NB4 (cell line): ENCODE results near the gene SLC12A7.

Experiments used
- CTCF ChIP-seq: IDR thresholded peaks from one replicate; pipeline ENCODE4 v1.5.1; 2012; ENCODE audit warnings: low read depth, low read length
- MAX ChIP-seq: IDR thresholded peaks from 2 replicates; pipeline ENCODE4 v1.6.1; 2011; ENCODE audit warnings: low read depth, low read length
- MYC ChIP-seq: IDR thresholded peaks from 2 replicates; pipeline ENCODE4 v1.6.1; 2011; ENCODE audit warnings: low read depth, low read length
- POLR2A ChIP-seq: IDR thresholded peaks from 2 replicates; pipeline ENCODE4 v1.6.1; 2011; ENCODE audit warnings: mild to moderate bottlenecking; ENCODE audit not compliant: insufficient read length; ENCODE audit errors: extremely low read depth

- TF ChIP-seq CTCF (no peak), POLR2A (no peak), MAX (no peak), MYC (no peak)
Observed at GRCh38 chr5:1150866-1151265, 39.0 kb upstream of the SLC12A7 start.
